SU-DHL-6 (cell line): ENCODE results near the gene AGPAT4.

Source experiments
- H2AFZ ChIP-seq: fragments of 200-600 bp; sonication (generic); 2 replicates; pipeline ENCODE4 v1.6.1; 2014; ENCODE audit warnings: low read depth, mild to moderate bottlenecking, moderate library complexity, mixed read lengths, antibody characterized with exemption, low read length; ENCODE audit not compliant: severe bottlenecking
- H3F3A ChIP-seq: fragments of 200-600 bp; shearing (Covaris generic); 2 replicates; pipeline ENCODE4 v1.6.0; 2016; ENCODE audit warnings: antibody characterized with exemption, mild to moderate bottlenecking; ENCODE audit not compliant: insufficient read depth
- H3K27ac ChIP-seq: fragments of 200-600 bp; sonication (generic); 2 replicates; pipeline ENCODE4 v1.5.1; 2016; ENCODE audit warnings: low read depth, mild to moderate bottlenecking, low read length, moderate library complexity, mixed read lengths
- H3K27me3 ChIP-seq: fragments of 200-600 bp; sonication (generic), shearing (Covaris generic); 2 replicates; pipeline ENCODE4 v1.6.0; 2014; ENCODE audit warnings: mild to moderate bottlenecking, low read length
- H3K36me3 ChIP-seq: fragments of 200-600 bp; sonication (generic); 2 replicates; pipeline ENCODE4 v1.6.1; 2014; ENCODE audit warnings: mild to moderate bottlenecking, low read length, mixed read lengths
- H3K4me2 ChIP-seq: fragments of 300-600, 200-600 bp; shearing (Covaris generic), sonication (generic); 2 replicates; pipeline ENCODE4 v1.6.0; 2014; ENCODE audit warnings: low read length, low read depth, mild to moderate bottlenecking; ENCODE audit not compliant: poor library complexity, severe bottlenecking
- H3K4me3 ChIP-seq: fragments of 200-600 bp; sonication (generic); 2 replicates; pipeline ENCODE4 v1.5.1; 2014; ENCODE audit warnings: antibody characterized with exemption, low read length, mild to moderate bottlenecking, mixed read lengths; ENCODE audit not compliant: insufficient read depth, poor library complexity, severe bottlenecking
- H3K79me2 ChIP-seq: fragments of 200-600 bp; sonication (generic); 2 replicates; pipeline ENCODE4 v1.6.1; 2014; ENCODE audit warnings: mild to moderate bottlenecking, low read length, moderate library complexity; ENCODE audit not compliant: insufficient read depth
- H3K9ac ChIP-seq: fragments of 200-600 bp; sonication (generic); 2 replicates; pipeline ENCODE4 v1.7.0; 2014; ENCODE audit warnings: mild to moderate bottlenecking, low read length
- H3K9me2 ChIP-seq: fragments of 200-600 bp; sonication (generic); replicated peaks from 2 replicates; pipeline ENCODE4 v1.6.1; 2014; ENCODE audit warnings: low read length; ENCODE audit not compliant: insufficient read depth
- H3K9me3 ChIP-seq: fragments of 200-600 bp; sonication (generic); 2 replicates; pipeline ENCODE4 v1.6.1; 2014; ENCODE audit warnings: low read length, mixed read lengths; ENCODE audit not compliant: insufficient read depth
- H4K20me1 ChIP-seq: fragments of 200-600 bp; sonication (generic); 2 replicates; pipeline ENCODE4 v1.6.1; 2014; ENCODE audit warnings: low read depth, mild to moderate bottlenecking, antibody characterized with exemption, low read length, moderate library complexity, mixed read lengths
- EZH2phosphoT487 ChIP-seq: fragments of 200-600 bp; sonication (generic), shearing (Covaris generic); conservative IDR thresholded peaks from 2 replicates; pipeline ENCODE4 v1.6.1; 2018; ENCODE audit warnings: mild to moderate bottlenecking, antibody characterized with exemption, low read length, moderate library complexity, mixed read lengths
- TF ChIP-seq, protein P1 (sequence below): fragments of 200-600 bp; sonication (generic); IDR thresholded peaks from one replicate; pipeline ENCODE4 v1.5.1; 2017; ENCODE audit warnings: antibody characterized with exemption, mild to moderate bottlenecking, low read length, moderate library complexity; ENCODE audit not compliant: insufficient read depth, poor library complexity, severe bottlenecking

Gene AGPAT4

DNA sequence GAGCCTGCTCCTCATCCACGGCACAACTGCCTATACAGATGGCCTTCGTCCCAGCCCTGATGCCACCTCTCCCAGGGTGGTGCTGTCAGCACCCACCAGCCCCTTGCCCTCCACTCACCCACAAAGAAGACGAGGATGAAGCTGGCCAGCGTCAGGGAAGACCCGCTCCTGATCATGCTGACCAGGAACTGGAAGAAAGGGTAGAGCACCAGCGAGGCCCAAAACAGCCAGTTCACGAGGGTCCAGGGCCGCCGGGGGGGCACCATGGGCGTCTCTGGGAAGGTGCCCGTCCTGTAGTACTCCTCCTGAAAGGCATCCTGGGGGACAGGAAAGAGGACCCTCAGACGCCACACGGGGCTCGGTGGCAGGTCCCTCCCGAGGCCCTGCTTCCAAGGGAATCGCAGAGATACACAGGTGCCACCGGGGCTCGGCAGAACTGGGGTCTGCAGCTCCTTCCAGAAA is 134.5 kb downstream of the AGPAT4 start:
- no peak overlapping the region for H3K9ac ChIP-seq
- H3K79me2 ChIP-seq, result no peaks in the 10 kb centered on the region
- no peaks in the 10 kb centered on the region for H3K27me3 ChIP-seq
- no peak overlapping the region for H3K4me2 ChIP-seq
- H2AFZ ChIP-seq, result no peak overlapping the region
- H3K9me3 ChIP-seq, result no peaks in the 10 kb centered on the region
- no peaks in the 10 kb centered on the region for H3K36me3 ChIP-seq
- H4K20me1 ChIP-seq, result no peaks in the 10 kb centered on the region
- no peak overlapping the region for H3K27ac ChIP-seq
- no peak overlapping the region for H3K4me3 ChIP-seq
- TF ChIP-seq EZH2phosphoT487, result no peak
- TF ChIP-seq, protein P1, sequence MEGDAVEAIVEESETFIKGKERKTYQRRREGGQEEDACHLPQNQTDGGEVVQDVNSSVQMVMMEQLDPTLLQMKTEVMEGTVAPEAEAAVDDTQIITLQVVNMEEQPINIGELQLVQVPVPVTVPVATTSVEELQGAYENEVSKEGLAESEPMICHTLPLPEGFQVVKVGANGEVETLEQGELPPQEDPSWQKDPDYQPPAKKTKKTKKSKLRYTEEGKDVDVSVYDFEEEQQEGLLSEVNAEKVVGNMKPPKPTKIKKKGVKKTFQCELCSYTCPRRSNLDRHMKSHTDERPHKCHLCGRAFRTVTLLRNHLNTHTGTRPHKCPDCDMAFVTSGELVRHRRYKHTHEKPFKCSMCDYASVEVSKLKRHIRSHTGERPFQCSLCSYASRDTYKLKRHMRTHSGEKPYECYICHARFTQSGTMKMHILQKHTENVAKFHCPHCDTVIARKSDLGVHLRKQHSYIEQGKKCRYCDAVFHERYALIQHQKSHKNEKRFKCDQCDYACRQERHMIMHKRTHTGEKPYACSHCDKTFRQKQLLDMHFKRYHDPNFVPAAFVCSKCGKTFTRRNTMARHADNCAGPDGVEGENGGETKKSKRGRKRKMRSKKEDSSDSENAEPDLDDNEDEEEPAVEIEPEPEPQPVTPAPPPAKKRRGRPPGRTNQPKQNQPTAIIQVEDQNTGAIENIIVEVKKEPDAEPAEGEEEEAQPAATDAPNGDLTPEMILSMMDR, result no peak
- H3K9me2 ChIP-seq, result no peaks in the 10 kb centered on the region
- H3F3A ChIP-seq, result no peaks in the 10 kb centered on the region

- Histone ChIP-seq H3K9me3 (no peaks in the 10 kb centered on the region), H3K4me3 (no peak overlapping the region), H3K9me2 (no peaks in the 10 kb centered on the region), H3K79me2 (no peaks in the 10 kb centered on the region), H3F3A (no peaks in the 10 kb centered on the region), H2AFZ (no peak overlapping the region), H3K4me2 (no peak overlapping the region), H3K9ac (no peak overlapping the region), H3K36me3 (no peaks in the 10 kb centered on the region), H4K20me1 (no peaks in the 10 kb centered on the region), H3K27ac (no peak overlapping the region), H3K27me3 (no peaks in the 10 kb centered on the region)
- TF ChIP-seq EZH2phosphoT487, result no peak
- TF ChIP-seq, protein P1, result no peak
Observed at GRCh38 chr6:161138543-161139303, 135.1 kb downstream of the AGPAT4 start.

DNA sequence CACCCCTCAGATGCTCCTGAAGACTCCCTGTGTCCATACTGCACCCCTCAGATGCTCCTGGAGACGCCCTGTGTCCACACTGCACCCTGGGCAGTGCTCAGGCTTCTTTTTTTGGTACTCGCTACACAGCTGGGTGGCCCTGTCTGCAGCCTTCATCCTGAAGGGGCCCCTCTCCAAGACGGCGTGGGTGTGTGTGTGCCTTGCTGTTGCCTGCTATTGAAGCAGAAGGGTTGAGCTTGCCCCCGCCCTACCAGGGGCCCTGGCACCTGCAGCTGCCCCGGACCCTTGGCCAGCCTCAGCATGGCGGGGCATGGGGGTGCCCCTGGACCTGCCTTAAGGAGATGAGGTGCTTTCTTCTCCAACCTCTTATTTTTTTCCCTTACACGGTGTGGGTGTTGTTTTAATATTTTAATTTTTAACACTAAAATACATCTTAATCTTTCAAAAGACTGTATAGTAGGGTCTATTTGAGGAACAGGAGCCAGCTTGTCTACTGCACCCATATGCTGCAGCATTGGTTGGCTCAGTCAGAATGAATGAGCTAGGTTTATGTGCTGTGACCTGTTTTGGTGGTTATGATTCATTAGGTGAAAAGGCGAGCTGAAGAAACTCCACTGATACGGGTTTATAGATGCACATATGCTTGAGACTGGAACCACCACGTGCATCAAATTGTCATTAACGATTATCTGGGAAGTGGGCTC is 135.9 kb downstream of the AGPAT4 start:
- Histone ChIP-seq H3K79me2 (no peaks in the 10 kb centered on the region), H3K9me2 (no peaks in the 10 kb centered on the region), H3K4me2 (no peak overlapping the region), H3K27ac (no peak overlapping the region), H3K36me3 (no peaks in the 10 kb centered on the region), H3K4me3 (no peak overlapping the region), H3K9me3 (no peaks in the 10 kb centered on the region), H2AFZ (no peak overlapping the region), H3K27me3 (no peaks in the 10 kb centered on the region), H4K20me1 (no peaks in the 10 kb centered on the region), H3F3A (no peaks in the 10 kb centered on the region), H3K9ac (no peak overlapping the region)
- TF ChIP-seq, protein P1, result no peak
- no peak for TF ChIP-seq EZH2phosphoT487
